A172 (cell line): ENCODE measurements around the gene ZNF423. TPM values are rescaled to one million over a fixed set of nuclear protein-coding genes. Genes with fewer than 3 reads are reported as not detected.
"Not testable (repeated sequence)": the region's sequence is repeated elsewhere in the genome, so short reads cannot be mapped to it uniquely, and the experiment has no call there.

Experiments
- DNase-seq: peaks from one replicate; pipeline ENCODE4 v3.0.0-alpha.2; 2015; ENCODE audit warnings: low spot score
- total RNA-seq: library from RNA; depleted of rRNA; stranded (reverse); fragments of >200 nt; shearing (Covaris generic); gene quantifications from 2 replicates; pipeline ENCODE4 v1.2.3, GENCODE V29; 2014

Gene ZNF423
- total RNA-seq, 1 experiment from 2014 or later: not detected

DNA sequence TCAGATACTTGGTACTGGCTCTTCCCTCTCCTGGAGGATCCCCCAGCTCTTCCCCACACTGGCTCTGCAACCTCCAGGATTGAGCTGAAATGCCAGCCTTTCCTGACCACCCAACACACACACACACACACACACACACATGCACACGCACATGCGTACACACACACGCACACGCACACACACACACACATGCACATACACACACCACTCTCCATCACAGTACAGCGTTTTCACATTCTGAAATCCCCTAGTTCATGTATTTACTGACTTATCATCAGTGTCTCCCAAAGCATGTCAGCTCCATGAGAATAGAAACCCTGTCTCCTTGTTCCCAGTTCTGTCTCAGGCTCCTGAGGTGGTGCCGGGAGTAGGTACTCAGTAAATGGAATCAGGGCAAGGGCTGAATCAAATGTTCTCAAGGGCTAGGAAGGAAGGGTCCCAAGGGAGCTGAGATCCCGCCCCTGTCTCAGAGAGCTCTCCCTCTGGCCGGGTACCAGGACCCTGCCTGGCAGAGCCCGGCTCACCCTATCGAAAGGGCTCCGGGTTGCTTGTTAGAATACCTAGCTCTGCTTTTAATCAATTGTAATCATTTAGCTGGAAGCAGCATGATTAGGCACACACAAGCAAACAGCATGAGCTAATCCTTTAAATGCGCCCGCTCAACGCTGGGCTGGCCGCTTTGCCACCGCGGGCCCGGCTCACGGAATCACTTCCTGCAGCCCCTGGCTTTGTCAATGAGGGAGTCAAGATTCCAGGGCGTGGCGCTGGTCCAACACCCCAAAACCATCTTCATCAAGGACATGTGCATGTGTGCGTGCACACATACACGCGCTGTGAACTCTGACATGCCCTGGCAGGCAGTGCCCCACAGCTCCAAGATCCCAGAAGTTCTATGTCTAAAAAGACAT lies 341.6 kb downstream of the ZNF423 start:
- no peak for DNase-seq

DNA sequence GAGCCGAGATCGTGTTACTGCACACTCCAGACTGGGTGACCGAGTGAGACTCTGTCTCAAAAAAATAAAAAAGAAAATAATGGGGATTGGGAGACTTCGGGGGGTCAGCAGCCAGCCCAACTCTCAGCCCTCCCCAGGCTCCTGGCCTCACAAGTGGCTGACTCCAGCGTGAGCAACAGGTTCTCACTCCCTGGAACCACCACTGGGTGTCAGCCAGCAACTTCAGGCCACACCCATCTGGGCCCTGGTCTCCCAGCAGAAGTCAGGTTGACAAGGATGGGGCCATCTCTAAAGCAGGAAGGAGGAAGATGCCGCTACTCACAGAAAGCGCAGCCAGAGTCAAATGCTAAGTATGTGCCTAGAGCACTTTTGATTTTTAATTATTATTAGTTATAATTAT lies 342.9 kb downstream of the ZNF423 start:
- DNase-seq: no peak

DNA sequence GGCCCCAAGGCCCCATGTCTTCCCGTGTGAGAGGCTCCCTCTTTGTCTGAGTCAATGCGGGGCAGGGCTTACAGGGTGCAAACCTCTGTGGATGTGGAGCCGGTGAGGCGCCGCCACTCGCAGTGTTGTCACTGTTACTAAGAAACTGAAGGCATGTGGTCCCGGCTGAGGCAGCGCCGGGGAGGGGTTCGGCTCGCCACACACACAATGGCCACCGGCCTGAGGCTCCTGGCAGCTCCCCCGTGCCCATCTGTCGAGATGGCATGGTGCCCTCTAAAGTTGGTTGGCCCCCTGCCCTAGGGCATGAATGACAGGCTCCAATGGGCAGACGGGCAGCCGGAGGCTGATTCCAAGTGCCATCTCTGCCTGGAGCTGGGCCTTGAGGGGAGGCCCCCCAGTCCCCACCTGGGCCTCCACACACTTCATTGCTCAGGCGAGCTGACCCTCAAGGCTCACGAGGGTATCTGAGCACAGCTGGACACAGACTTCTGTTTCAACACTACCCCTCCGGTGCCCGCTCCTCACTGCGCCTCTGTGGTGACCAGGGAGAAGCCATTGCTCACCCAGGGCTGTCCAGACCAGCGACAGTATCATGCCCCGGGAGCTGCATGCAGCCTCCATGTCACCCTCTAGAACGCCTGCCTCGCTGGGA lies 345.1 kb downstream of the ZNF423 start:
- no peak for DNase-seq

DNA sequence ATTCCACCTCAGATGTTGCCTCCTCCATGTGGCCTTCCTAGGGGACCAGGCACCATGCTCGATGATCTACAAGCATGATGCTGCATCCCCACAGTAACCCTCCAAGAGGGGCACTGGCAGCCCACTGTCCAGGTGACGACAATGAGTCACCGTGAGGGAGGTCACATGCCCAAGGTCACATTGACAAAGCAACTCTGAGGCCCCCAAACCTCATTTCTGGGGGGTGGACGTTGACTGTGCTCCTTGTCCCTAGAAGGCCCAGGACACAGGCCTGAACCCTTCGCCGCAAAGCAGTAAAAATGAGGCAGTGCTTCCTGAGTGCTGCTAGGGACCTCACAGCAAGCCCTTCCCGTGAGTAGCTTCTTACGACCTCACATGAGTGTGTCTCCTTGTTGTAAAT lies 345.8 kb downstream of the ZNF423 start:
- DNase-seq: no peak

DNA sequence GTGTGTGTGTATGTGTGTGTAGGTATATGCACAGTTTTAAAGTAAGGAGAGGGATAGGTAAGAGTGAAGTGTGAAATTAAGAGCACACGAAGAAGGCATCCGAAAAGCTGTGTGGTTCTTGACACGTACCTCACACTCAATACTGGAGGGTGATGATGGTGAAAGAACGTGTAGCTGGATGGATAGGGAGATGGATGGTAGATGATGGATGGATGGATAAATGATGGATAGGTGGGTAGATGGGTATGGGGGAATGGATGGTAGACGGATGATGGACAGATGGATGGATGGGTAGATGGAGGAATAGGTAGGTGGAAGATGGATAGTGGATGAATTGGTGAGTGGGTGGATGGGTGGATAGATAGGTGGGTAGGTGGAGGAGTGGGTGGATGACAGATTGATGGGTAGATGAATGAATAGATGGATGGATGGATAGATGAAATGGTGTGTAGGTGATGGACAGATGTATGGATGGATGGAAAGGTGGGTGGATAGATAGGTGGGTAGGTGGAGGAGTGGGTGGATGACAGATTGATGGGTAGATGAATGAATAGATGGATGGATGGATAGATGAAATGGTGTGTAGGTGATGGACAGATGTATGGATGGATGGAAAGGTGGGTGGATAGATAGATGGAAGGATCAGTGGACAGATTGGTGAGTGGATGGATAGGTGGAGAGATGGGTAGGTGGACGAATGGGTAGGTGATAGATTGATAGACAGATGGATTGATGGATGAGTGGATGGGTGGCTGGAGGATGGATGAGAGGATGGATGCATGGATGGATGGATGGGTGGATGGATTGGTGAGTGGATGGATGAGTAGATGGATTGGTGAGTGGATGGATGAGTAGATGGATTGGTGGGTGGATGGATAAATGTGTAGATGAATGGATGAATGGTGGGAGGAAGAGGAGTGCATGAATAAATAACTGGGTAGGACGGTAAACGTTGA lies 349.6 kb downstream of the ZNF423 start:
- not testable (repeated sequence) for DNase-seq

DNA sequence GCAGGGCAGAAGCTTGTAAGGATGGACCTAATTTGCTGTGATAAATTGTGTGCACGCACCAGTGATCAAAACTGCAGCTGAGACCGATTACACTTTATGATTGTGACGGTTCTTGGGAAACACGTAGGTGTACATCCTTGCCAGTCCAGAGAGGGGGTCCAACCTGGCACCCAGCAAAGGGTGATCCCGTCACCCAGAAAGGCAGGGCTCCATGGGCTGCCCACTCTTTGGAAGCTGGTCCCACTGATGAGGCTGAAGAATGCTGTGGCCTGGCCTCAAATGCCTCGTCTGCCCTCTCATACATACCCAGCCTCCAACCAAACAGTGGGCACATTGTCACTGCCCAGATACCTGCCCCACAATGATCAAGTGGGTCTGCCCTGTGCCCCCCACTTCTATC lies 350.4 kb downstream of the ZNF423 start:
- no peak for DNase-seq

DNA sequence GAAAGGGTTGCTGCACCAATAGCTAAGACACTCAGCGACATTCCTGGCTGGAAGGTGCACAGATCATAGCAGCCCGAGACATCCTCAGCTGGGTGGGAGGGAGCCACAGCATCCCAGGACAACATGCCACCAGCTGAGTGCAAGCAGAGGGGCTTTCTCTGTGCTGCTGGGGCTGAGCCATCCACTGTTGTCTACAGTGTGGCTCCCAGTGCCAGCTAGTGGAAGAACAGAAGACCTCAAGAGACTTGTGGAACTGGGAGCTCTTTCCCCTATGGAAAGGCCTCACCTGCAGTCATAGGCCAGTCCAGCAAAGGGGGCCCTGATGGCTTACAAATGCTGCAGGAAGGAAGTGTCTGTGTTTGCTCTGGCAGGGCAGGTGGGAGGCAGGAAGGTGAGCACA lies 351.3 kb downstream of the ZNF423 start:
- no peak for DNase-seq

DNA sequence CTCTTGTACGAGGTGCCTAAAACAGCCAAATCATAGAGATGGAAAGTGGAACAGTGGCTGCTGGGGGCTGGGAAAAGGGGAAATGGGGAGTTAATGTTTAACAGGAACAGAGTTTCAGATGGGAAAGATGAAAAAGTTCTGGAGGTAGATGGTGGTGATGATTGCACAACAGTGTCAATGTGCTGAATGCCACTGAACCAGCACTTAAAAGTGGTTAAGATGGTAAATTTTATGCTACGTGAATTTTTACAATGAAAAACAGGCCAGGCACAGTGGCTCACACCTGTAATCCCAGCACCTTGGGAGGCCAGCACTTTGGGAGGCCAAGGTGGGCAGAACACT lies 351.9 kb downstream of the ZNF423 start:
- DNase-seq: no peak

DNA sequence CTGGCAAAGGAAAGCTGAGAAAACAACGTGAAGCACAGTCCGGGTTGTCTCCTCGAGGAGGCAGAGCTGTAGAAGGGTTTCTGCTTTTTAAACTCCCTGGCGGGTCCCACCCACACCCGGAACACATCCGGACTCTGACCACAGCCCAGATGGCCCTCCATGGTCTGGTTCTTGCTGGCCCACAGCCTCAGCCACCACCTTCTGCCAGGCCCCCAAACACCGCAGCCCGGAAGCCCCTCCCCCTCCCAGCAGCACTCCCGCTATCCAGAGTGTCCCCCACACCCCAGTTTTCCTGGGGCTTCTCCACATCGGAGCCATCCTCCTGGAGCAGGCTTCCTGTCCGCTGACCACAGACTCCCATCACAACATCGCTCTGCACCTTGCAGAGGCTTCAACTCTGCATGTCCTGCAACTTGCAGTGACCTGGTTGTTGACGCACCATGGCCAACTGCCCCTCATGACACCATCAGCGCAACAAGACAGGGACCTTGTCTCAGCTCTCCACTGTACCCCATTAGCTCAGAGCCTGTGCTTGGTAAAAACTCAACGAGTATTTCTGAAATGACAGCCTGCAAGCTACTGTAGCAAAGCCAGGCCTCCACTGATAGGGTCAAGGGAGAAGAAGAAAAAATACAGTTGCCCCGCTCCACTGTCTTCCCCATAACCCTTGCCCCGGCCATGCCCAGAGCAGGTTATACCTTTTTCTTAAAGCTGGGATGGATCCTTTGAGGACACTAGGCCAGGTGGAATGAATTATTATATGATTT lies 352.5 kb downstream of the ZNF423 start:
- no peak for DNase-seq

DNA sequence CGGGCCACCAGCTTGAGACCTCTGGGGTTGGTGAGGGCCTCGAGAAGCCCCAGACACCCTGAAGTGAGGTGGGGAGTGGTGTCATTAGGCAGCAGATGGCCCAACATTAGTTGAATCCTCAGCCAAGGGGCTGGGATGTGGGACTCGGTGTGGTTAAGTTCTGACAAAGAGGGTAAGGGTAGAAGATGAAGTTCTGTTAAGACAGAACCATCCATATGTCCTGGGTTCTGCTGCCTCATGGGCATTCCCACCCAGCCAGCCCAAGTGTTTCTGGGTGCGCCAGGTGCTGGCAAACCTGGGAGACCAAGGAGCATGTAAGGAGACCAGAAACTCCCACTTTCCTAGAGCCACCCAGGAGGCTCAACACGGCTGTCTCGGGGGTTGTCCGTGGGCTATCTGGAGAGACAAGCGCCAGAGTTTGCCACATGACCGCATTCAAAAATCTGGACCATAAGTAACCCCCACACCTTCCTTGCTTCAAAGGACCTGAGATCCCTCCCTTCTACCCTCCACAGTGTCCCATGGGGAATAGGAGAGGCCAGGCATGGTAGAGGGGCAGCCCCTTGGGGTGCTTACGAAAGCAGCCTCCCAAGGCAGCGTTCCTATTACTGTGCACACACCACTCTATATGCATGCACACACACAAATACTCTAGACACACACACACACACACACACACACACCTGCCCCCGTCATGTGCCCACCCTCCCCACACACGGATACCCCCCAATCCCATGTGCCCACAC lies 353.6 kb downstream of the ZNF423 start:
- no peak for DNase-seq

DNA sequence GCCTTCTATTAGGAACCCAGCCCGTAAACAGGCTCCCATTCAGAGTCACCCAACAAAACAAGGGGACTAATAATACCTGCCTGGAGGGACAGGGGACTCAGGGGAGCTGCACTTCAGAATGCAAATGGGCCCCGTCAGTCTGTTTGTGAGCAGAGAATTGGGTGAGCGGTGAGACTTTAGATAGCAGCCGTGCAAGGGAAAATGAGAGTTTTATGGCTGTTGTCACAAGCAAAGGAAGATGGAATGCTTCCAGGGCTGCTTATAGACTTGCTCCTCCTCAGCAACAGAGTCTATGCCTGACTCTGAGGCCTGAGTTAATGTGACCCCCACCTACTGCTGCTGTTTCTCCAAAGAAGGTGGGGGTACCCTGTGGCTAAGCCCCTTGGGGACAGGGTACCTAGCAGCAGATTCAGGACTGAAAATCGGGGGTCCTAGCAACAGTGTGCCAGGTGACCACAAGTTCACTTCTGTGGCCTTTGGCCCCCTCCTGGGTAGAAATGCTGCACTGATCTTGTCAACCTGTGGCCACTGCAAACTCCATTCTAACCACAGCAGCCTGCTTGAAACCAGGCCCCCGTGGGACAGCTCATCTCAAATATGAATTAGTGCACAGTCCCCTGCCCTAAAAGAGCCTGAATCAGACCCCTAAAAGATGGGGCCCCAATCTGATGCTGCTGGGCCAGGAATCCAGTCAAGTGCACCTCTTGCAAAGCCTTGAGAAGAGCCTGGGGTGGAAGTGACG lies 355.9 kb downstream of the ZNF423 start:
- DNase-seq: no peak

DNA sequence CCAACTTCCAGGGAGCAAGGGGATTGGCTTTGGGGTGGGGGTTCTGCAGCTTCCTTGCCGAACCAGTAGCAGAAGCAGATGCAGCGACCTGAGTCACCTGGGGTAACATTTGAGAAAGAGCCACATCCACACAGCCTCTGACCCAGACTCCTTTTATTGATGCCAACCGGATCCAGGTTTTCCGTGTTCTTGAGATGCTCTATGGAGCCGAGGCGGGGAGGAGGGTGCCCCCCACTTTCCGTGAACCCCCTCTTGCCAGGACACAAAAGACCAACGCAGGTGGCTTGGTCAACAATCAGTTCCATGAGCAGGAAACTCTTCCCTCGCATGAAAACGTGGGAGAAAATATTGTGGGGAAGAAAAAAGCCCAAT lies 356.5 kb downstream of the ZNF423 start:
- no peak for DNase-seq

DNA sequence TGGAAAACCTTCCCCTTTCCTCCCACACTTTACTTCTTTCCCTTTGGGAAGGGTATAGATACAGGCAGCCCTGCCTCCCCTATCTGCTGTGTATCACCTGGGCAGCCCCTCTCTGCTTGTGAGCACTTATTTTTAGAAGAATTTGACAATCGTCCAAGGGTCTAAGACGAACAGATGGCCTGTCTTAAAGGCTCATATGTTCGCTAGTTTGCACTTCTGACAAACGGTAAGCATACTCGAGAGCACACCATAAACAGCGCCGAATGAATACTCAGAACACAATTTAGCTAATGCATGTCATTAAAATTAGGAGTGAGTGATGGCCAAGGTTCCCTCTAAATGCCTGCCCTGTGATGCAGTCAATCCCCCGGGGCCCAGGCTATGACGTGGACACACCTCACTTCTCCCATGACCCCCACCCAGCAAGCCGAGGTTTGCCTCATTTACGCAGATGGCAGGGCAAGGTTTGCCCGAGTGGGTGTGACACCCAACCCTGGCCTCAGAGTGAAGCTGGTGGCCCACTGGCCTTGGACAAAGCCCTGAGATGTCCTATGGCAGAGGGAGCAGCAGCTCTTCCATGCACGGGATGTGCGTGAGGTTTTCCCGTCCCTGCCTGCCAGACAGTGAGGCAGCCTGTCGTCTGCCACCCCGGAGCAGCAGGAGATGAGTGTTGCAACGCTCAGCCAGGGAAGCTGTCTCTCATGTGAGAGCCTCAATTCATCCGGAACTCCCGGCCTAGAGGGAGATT lies 357.1 kb downstream of the ZNF423 start:
- DNase-seq: no peak

DNA sequence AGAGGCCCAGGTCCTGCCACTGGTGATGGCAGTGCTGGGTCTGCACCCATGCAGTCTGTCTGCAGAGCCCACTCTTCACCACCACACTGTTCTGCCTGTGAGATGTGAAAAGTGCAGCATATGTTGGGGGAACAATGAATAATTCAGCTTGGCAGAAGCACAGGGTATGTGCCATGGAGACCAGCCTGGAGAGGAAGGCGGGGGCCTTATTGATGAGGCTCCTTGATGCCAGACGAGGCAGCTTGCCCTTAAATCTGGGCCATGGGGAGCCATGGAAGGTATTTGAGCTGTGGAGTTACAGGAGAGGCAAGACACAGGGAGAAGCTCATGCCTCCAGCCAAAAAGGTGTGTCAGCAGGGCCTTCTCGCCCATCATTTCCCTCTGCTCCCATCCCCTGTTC lies 357.6 kb downstream of the ZNF423 start:
- DNase-seq: no peak

DNA sequence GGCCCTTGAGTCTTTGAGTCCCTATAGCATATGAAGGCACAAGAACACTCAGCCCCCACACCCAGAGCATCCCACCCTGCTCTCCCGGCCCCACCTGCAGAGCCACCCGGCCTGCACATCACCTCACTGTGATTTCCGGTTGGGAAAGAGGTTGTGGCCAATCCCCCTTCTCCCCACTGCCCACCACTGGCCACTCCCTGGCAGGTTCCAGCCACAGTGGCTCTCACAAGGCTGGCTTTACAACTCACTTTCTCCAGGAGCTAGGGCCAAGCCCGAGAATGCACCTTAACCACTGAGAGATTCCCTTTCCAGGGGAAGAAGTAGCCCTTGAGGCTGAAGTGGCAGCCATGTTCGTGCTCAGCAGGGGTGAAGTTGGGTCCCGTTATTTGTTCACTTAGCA lies 358.4 kb downstream of the ZNF423 start:
- DNase-seq: no peak

DNA sequence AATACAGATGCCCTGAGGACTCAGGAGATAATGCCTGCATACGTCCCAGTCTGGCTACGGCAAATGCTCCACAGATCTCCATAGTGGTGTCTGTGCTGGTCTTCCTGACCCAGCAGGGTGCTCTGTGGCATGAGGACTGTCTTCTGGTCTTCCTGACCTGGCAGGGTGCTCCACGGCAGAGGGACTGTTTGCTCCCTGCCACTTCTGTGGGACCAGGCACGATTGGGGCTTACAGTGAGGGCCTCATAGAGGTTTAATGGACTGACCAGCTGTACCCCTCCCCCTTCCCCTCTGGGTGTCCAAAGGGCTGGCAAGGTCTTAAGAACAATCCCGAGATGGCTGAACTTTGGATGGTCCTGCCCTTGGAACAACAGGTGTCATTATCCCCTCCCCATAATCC lies 359.3 kb downstream of the ZNF423 start:
- DNase-seq: no peak

DNA sequence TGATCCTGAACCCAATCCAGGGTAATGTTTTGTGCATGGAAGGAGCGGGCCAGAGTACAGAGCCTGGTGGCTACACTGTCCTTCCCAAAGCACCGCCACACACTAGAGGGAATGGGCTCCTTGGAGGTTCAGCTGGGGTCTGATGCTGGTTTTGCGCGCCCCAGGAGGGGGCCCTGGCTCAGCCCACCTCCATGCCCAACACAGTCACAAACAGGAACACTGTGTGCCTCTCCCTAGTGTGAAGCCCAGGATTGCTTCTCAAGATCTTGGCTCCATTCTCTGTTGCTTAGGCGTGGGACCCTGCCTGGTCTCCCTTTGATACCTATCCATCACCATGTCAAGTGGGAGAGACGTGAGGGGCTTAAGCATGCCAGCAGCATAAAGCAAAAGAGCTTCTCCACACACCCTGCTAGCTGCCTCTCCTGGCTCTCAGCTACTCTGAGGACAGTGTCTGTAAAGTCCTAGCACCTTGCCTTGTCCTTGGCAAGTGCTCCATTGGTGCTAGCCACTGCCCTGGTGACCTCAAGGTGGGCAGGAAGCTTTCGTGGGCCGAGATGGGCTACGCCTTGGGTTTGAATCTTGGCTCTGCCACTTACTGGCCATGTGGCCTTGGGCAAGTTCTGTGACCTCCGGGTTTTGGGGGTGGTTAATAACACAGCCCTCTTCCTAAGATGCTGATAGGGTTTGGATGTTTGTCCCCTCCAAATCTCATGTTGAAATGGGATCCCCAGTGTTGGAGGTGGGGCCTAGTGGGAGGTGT lies 360.1 kb downstream of the ZNF423 start:
- no peak for DNase-seq

DNA sequence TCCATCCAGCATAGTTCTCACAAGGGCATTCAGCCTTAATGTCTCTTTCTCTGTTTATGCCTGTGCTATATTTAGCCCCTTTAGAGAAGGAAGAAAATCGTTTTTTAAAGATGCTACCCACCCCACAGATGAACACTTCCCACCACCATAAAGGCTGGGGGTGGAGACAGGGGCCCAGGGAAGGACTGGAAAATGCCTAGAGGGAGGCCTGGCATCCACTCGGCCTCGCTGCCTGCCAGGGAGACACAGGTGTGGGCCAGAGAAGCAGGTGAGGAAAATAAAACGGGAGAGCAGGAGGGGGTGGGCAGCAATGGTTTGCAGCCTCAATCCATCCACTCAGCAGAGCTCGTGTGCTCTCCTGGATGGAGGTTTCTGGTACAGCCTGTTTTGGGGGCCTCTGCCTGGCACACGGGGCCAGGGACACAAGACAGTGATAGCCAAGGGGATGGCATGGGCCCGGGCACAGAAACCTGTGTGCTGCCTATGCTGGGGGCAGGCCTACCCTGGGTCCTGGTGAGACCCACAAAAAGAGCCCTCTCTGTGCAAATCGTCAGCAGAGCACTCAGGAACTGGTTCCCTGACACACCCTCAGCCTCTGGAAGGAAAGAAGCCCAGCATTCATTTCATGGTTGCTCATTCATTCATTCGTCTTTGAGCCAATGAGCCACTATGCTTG lies 360.9 kb downstream of the ZNF423 start:
- no peak for DNase-seq
